IMR-90 (cell line): ENCODE measurements around the gene SRCIN1. TPM values are rescaled to one million over a fixed set of nuclear protein-coding genes. Genes with fewer than 3 reads are reported as not detected.

ENCODE experiments used
- ATAC-seq: fragments of 200-7000 bp; cut with Tn5 transposase; 2 replicates; pipeline ENCODE4 v1.9.1; 2020; ENCODE audit warnings: low read depth, mild to moderate bottlenecking, moderate library complexity
- BruUV-seq: library from RNA; stranded (reverse); fragments of 400-500 nt; replicated peaks from 2 replicates; lab custom pipeline; 2021; lab: Mats Ljungman, UMichigan
- CTCF ChIA-PET: fragments of 300-600 bp; formaldehyde crosslinking; extraction: SDS; loops from one replicate; lab custom pipeline; 2021; ENCODE audit warnings: antibody characterized with exemption; lab: Yijun Ruan, JAX
- POLR2A ChIA-PET: fragments of 300-600 bp; sonication (Branson Sonifier 250); formaldehyde crosslinking; loops from one replicate; lab custom pipeline; 2022; ENCODE audit warnings: antibody characterized with exemption; ENCODE audit not compliant: unreplicated experiment; lab: Charles Lee
- DNase-seq: peaks from one replicate; pipeline ENCODE4 v3.0.0; 2013
- H2AFZ ChIP-seq: replicated peaks from 2 replicates; pipeline ENCODE3; 2013; ENCODE audit warnings: low read length, mild to moderate bottlenecking; ENCODE audit not compliant: poor library complexity
- H2AK5ac ChIP-seq: 2 replicates; pipeline ENCODE4 v1.6.1; 2013; ENCODE audit warnings: low read depth, low read length, inconsistent platforms
- H2AK9ac ChIP-seq: replicated peaks from 2 replicates; pipeline ENCODE3; 2013; ENCODE audit warnings: mild to moderate bottlenecking, low read depth, low read length, moderate library complexity; ENCODE audit not compliant: poor library complexity
- H2BK120ac ChIP-seq: 2 replicates; pipeline ENCODE4 v1.6.1; 2013; ENCODE audit warnings: low read depth, low read length, inconsistent platforms
- H2BK15ac ChIP-seq: 3 replicates; pipeline ENCODE4 v1.6.1; 2013; ENCODE audit warnings: low read depth, low read length, inconsistent platforms
- H2BK20ac ChIP-seq: 2 replicates; pipeline ENCODE4 v1.6.1; 2013; ENCODE audit warnings: low read depth, mild to moderate bottlenecking, inconsistent platforms, low read length, moderate library complexity
- H2BK5ac ChIP-seq: 2 replicates; pipeline ENCODE4 v1.6.1; 2013; ENCODE audit warnings: mild to moderate bottlenecking, low read depth, low read length, inconsistent platforms; ENCODE audit not compliant: poor library complexity, severe bottlenecking
- H3K14ac ChIP-seq: replicated peaks from 2 replicates; pipeline ENCODE4 v1.6.1; 2013; ENCODE audit warnings: low read depth, low read length, inconsistent platforms
- H3K18ac ChIP-seq: 2 replicates; pipeline ENCODE4 v1.6.1; 2013; ENCODE audit warnings: low read depth, low read length, control low read depth
- H3K23ac ChIP-seq: 2 replicates; pipeline ENCODE4 v1.6.1; 2013; ENCODE audit warnings: low read depth, low read length, inconsistent platforms
- H3K27ac ChIP-seq: 2 replicates; pipeline ENCODE4 v1.5.1; 2013; ENCODE audit warnings: mild to moderate bottlenecking, control low read depth, low read length; ENCODE audit not compliant: insufficient read depth
- H3K27me3 ChIP-seq: 2 replicates; pipeline ENCODE4 v1.6.1; 2013; ENCODE audit warnings: low read length; ENCODE audit not compliant: control insufficient read depth, insufficient read depth
- H3K36me3 ChIP-seq: 2 replicates; pipeline ENCODE4 v1.6.1; 2013; ENCODE audit warnings: low read length, mixed read lengths; ENCODE audit not compliant: control insufficient read depth, insufficient read depth
- H3K4ac ChIP-seq: 2 replicates; pipeline ENCODE4 v1.6.1; 2013; ENCODE audit warnings: low read depth, low read length, inconsistent platforms
- H3K4me1 ChIP-seq: 2 replicates; pipeline ENCODE4 v1.6.1; 2013; ENCODE audit warnings: low read length, mixed read lengths; ENCODE audit not compliant: control insufficient read depth, insufficient read depth
- H3K4me2 ChIP-seq: 2 replicates; pipeline ENCODE4 v1.6.1; 2013; ENCODE audit warnings: low read depth, mild to moderate bottlenecking, control low read depth, low read length, moderate library complexity
- H3K4me3 ChIP-seq: 2 replicates; pipeline ENCODE4 v1.5.1; 2013; ENCODE audit warnings: low read depth, mild to moderate bottlenecking, control low read depth, low read length, moderate library complexity; ENCODE audit not compliant: insufficient read depth
- H3K56ac ChIP-seq: 2 replicates; pipeline ENCODE4 v1.6.1; 2013; ENCODE audit warnings: low read length, inconsistent platforms; ENCODE audit not compliant: insufficient read depth; ENCODE audit errors: extremely low read depth
- H3K79me1 ChIP-seq, 2 experiments: 2 replicates each; pipeline ENCODE4 v1.6.1; 2013; ENCODE audit warnings: low read length in 2 of 2, inconsistent platforms in 1 of 2, low read depth in 1 of 2
- H3K9ac ChIP-seq: 2 replicates; pipeline ENCODE4 v1.6.1; 2013; ENCODE audit warnings: low read depth, low read length, control low read depth
- H3K9me1 ChIP-seq: 2 replicates; pipeline ENCODE4 v1.6.1; 2013; ENCODE audit warnings: low read length, inconsistent platforms; ENCODE audit not compliant: insufficient read depth
- H3K9me3 ChIP-seq: 2 replicates; pipeline ENCODE4 v1.6.1; 2013; ENCODE audit warnings: low read length; ENCODE audit not compliant: control insufficient read depth, insufficient read depth
- H4K20me1 ChIP-seq: 2 replicates; pipeline ENCODE4 v1.6.1; 2013; ENCODE audit warnings: low read length, inconsistent platforms; ENCODE audit not compliant: insufficient read depth
- H4K5ac ChIP-seq: 2 replicates; pipeline ENCODE4 v1.6.1; 2013; ENCODE audit warnings: mild to moderate bottlenecking, low read depth, low read length, control low read depth
- H4K8ac ChIP-seq, 2 experiments: 2 replicates each; pipeline ENCODE4 v1.6.1; 2013; ENCODE audit warnings: low read depth in 2 of 2, low read length in 2 of 2, control low read depth in 1 of 2, inconsistent platforms in 1 of 2
- H4K91ac ChIP-seq: 2 replicates; pipeline ENCODE4 v1.6.1; 2013; ENCODE audit warnings: low read depth, low read length, inconsistent platforms; ENCODE audit not compliant: insufficient read depth
- BHLHE40 ChIP-seq: fragments of 150-350 bp; IDR thresholded peaks from 2 replicates; pipeline ENCODE4 v1.6.1; 2016; ENCODE audit warnings: mild to moderate bottlenecking, low read depth, low read length
- CEBPB ChIP-seq: IDR thresholded peaks from 2 replicates; pipeline ENCODE4 v1.6.1; 2012; ENCODE audit warnings: low read depth, low read length, improper control_type of control experiment
- CHD1 ChIP-seq: IDR thresholded peaks from 2 replicates; pipeline ENCODE4 v1.6.1; 2012; ENCODE audit warnings: low read depth, low read length, improper control_type of control experiment
- MAFK ChIP-seq: IDR thresholded peaks from 2 replicates; pipeline ENCODE4 v1.6.1; 2012; ENCODE audit warnings: low read depth, low read length, improper control_type of control experiment
- MAZ ChIP-seq: IDR thresholded peaks from 2 replicates; pipeline ENCODE4 v1.6.1; 2012; ENCODE audit warnings: low read depth, mild to moderate bottlenecking, low read length, improper control_type of control experiment, moderate library complexity, borderline replicate concordance
- MXI1 ChIP-seq: IDR thresholded peaks from 2 replicates; pipeline ENCODE4 v1.6.1; 2012; ENCODE audit warnings: low read depth, mild to moderate bottlenecking, low read length, moderate library complexity, borderline replicate concordance
- NFE2L2 ChIP-seq: fragments of 150-350 bp; IDR thresholded peaks from 2 replicates; pipeline ENCODE4 v1.6.1; 2016; ENCODE audit warnings: low read depth, mild to moderate bottlenecking, low read length
- POLR2A ChIP-seq: IDR thresholded peaks from 2 replicates; pipeline ENCODE4 v1.6.1; 2012; ENCODE audit warnings: mild to moderate bottlenecking, low read depth, low read length
- RAD21 ChIP-seq: IDR thresholded peaks from 2 replicates; pipeline ENCODE4 v1.6.1; 2012; ENCODE audit warnings: low read length, improper control_type of control experiment
- RCOR1 ChIP-seq: IDR thresholded peaks from 2 replicates; pipeline ENCODE4 v1.6.1; 2012; ENCODE audit warnings: mild to moderate bottlenecking, low read length, improper control_type of control experiment; ENCODE audit not compliant: insufficient replicate concordance
- RFX5 ChIP-seq: IDR thresholded peaks from 2 replicates; pipeline ENCODE4 v1.8.0; 2012; ENCODE audit warnings: low read depth, mild to moderate bottlenecking, low read length, moderate library complexity
- SMC3 ChIP-seq: fragments of 150-350 bp; IDR thresholded peaks from 2 replicates; pipeline ENCODE4 v1.6.1; 2016; ENCODE audit warnings: low read depth, mild to moderate bottlenecking, antibody characterized with exemption, low read length, moderate library complexity
- WGBS, 2 experiments: methylation state at CpG; one replicate each; pipeline versions ENCODE4 v1.1.5 to v1.1.7; 2013; ENCODE audit warnings: missing lambda C conversion rate in 2 of 2; ENCODE audit not compliant: insufficient read length in 1 of 2; ENCODE audit errors: extremely low coverage in 2 of 2; 5-methylcytosine and 5-hydroxymethylcytosine counted together
- dilution Hi-C: fragments of 300-500 bp; cut with HindIII; formaldehyde crosslinking; loops from one replicate; pipeline ENCODE4 v1.14.3; 2018; ENCODE audit warnings: low sequenced_read_pairs; ENCODE audit not compliant: unreplicated experiment
- in situ Hi-C: fragments of 300-500 bp; cut with MboI; formaldehyde crosslinking; loops from 3 replicates; pipeline ENCODE4 v1.14.3; 2019; ENCODE audit warnings: low sequenced_read_pairs, inconsistent platforms, mixed read lengths
- intact Hi-C: fragments of 100-400 bp; cut with micrococcal nuclease; formaldehyde crosslinking; loops from 2 replicates; pipeline ENCODE4 v1.10.0; 2022
- polyA plus RNA-seq, 3 experiments: library from polyadenylated mRNA; depleted of rRNA; stranded (reverse); fragments of >200 nt; gene quantifications; 2 replicates each; pipeline ENCODE4 v1.2.3, GENCODE V29; 2012; ENCODE audit warnings: low replicate concordance in 1 of 3
- total RNA-seq: library from RNA; depleted of rRNA; stranded (reverse); fragments of >200 nt; gene quantifications from 2 replicates; pipeline ENCODE4 v1.2.3, GENCODE V29; 2012
- TF ChIP-seq, protein P1 (sequence below): fragments of 150-350 bp; IDR thresholded peaks from 2 replicates; pipeline ENCODE4 v1.6.1; 2017; ENCODE audit warnings: mild to moderate bottlenecking, antibody characterized with exemption, low read length, low read depth
- TF ChIP-seq, protein P2 (sequence below): fragments of 150-350 bp; IDR thresholded peaks from 2 replicates; pipeline ENCODE4 v1.6.1; 2016; ENCODE audit warnings: low read depth, mild to moderate bottlenecking, low read length, moderate library complexity, borderline replicate concordance
- TF ChIP-seq, protein P3 (sequence below): conservative IDR thresholded peaks from 2 replicates; pipeline ENCODE4 v1.5.1; 2012; ENCODE audit warnings: mild to moderate bottlenecking, low read depth, low read length, improper control_type of control experiment

Gene SRCIN1
- total and polyA plus RNA-seq, 2 of the 4 experiments (the other 2 are of a cell fraction) = not detected

DNA sequence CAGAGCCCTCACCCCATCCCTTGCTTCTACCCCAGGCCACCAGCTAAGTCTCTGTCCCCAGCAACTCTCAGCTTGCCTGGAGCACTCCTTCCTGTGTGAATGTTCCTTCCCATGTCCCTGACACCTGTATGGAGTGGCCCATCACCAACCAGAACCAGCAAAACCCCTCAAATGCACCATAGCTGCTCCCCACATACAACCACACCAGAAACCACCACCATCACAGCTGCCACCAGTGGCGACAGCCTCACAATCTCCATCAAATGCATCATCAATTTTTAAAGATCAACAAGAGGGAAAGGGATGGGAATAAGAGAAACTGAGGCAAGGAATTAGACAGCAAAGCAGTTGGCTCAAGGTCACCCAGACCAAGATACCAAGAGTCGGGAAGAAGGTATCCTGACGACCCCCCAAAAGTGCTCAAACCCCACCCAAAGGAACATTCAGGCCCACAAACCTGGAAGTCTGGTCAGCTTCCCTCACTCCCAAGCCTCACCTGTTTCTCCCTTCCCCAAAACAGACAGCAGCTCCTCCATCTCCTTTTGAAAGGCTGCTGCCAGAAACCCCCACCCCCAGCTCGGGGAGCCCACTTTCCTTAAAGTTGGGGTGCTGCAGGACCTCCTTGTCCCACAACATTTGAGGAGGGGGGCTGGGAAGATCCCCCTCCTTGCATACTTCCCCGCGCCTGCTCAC is 1.8 kb downstream of the SRCIN1 start:
- H3K4me2 ChIP-seq = no peak overlapping the region
- H4K91ac ChIP-seq = no peak overlapping the region
- no peak overlapping the region for H3K56ac ChIP-seq
- WGBS, 2 experiments = 28% methylated on average over 2 of the region's 6 CpGs; no CpG with 5 or more reads in 1 of the 2 experiments
- no peak overlapping the region for H3K4me3 ChIP-seq
- ATAC-seq = no peak
- H3K9me1 ChIP-seq = no peaks in the 10 kb centered on the region
- in situ Hi-C loops (no loop called here), dilution Hi-C loops (no loop called here), intact Hi-C loops (no loop called here)
- no peak overlapping the region for H4K8ac ChIP-seq
- H3K14ac ChIP-seq = no peak overlapping the region
- no peaks in the 10 kb centered on the region; the same call in 1 of the 2 replicates for H3K4me1 ChIP-seq
- H3K27ac ChIP-seq = no peak overlapping the region
- peaks cover 7% of the 10 kb centered on the region for H4K20me1 ChIP-seq
- no peak overlapping the region for H3K9ac ChIP-seq
- no peak overlapping the region for H2BK15ac ChIP-seq
- H2BK20ac ChIP-seq = no peak overlapping the region
- H3K9me3 ChIP-seq = peaks cover 2% of the 10 kb centered on the region; the same call in 1 of the 2 replicates
- no TSS peak for BruUV-seq
- H3K27me3 ChIP-seq = peaks cover 93% of the 10 kb centered on the region
- H3K4ac ChIP-seq = no peak overlapping the region
- H3K23ac ChIP-seq = no peak overlapping the region
- no peak for DNase-seq
- ChIA-PET CTCF (interaction anchor here (0.6 to 0.7 kb wide), 2 partner anchors 189 to 255 kb away, joined by 3 read pairs; no protein-coding TSS in a partner anchor), POLR2A (interaction anchor here (0.6 kb wide), 1 partner anchor 73 kb away, joined by 5 read pairs; no protein-coding TSS in a partner anchor)
- H2BK120ac ChIP-seq = no peak overlapping the region
- no peak overlapping the region for H4K5ac ChIP-seq
- H3K18ac ChIP-seq = no peak overlapping the region
- peak overlapping the region; percentile 14 for H2AFZ ChIP-seq
- no peaks in the 10 kb centered on the region for H3K36me3 ChIP-seq
- H2AK5ac ChIP-seq = no peak overlapping the region
- no peak overlapping the region for H2BK5ac ChIP-seq
- H3K79me1 ChIP-seq = no peaks in the 10 kb centered on the region
- H2AK9ac ChIP-seq = no peak overlapping the region
- TF ChIP-seq POLR2A = no peak
- no peak for TF ChIP-seq MXI1
- no peak for TF ChIP-seq CHD1
- no peak for TF ChIP-seq BHLHE40
- TF ChIP-seq, protein P1, sequence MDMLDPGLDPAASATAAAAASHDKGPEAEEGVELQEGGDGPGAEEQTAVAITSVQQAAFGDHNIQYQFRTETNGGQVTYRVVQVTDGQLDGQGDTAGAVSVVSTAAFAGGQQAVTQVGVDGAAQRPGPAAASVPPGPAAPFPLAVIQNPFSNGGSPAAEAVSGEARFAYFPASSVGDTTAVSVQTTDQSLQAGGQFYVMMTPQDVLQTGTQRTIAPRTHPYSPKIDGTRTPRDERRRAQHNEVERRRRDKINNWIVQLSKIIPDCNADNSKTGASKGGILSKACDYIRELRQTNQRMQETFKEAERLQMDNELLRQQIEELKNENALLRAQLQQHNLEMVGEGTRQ = no peak
- no peak for TF ChIP-seq RAD21
- no peak for TF ChIP-seq RFX5
- TF ChIP-seq RCOR1 = no peak
- TF ChIP-seq MAZ = no peak
- TF ChIP-seq, protein P2, sequence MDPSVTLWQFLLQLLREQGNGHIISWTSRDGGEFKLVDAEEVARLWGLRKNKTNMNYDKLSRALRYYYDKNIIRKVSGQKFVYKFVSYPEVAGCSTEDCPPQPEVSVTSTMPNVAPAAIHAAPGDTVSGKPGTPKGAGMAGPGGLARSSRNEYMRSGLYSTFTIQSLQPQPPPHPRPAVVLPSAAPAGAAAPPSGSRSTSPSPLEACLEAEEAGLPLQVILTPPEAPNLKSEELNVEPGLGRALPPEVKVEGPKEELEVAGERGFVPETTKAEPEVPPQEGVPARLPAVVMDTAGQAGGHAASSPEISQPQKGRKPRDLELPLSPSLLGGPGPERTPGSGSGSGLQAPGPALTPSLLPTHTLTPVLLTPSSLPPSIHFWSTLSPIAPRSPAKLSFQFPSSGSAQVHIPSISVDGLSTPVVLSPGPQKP = no peak
- no peak for TF ChIP-seq CEBPB
- TF ChIP-seq NFE2L2 = no peak
- TF ChIP-seq, protein P3, sequence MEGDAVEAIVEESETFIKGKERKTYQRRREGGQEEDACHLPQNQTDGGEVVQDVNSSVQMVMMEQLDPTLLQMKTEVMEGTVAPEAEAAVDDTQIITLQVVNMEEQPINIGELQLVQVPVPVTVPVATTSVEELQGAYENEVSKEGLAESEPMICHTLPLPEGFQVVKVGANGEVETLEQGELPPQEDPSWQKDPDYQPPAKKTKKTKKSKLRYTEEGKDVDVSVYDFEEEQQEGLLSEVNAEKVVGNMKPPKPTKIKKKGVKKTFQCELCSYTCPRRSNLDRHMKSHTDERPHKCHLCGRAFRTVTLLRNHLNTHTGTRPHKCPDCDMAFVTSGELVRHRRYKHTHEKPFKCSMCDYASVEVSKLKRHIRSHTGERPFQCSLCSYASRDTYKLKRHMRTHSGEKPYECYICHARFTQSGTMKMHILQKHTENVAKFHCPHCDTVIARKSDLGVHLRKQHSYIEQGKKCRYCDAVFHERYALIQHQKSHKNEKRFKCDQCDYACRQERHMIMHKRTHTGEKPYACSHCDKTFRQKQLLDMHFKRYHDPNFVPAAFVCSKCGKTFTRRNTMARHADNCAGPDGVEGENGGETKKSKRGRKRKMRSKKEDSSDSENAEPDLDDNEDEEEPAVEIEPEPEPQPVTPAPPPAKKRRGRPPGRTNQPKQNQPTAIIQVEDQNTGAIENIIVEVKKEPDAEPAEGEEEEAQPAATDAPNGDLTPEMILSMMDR = no peak
- no peak for TF ChIP-seq MAFK
- no peak for TF ChIP-seq SMC3
